ENCODE data around the gene RADX. TPM values are rescaled to one million over a fixed set of nuclear protein-coding genes. Genes with fewer than 3 reads are reported as not detected.
A peak's percentile ranks its signal among the peaks of the same experiment; 100 is the strongest.

The RADX gene
- total and polyA plus RNA-seq, 4 donors, result 6.6 to 13.3 (median 12.0) TPM

DNA sequence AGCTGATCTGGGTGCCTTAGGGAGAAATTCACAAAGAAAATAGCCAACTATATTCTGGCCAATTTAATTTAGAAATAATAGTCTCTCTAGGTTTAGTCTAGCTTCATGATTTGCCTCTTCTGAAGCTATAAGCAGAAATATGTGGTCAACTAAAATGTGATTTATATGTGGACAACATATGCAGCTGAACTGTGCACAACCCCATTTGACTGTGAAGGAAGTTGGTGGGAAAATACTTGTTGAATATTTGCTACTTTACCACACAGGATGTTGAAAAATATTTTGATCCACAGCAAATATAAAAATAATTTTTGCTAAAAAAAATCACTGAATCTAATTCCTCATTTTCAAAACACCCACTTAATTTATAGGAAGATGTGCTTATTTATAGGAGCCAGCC lies 99.0 kb downstream of the RADX start:
- peaks cover 2% of the 10 kb centered on the region for H3K9me3 ChIP-seq (ENCODE audit: control insufficient read depth, insufficient read depth, low read length)
- no peak for DNase-seq (ENCODE audit: low read depth in 4 of 6, low spot score in 6 of 6)
- H3K27me3 ChIP-seq (ENCODE audit: control insufficient read depth, insufficient read depth, low read length), result peaks cover under 1% of the 10 kb centered on the region
- H3K27ac ChIP-seq (ENCODE audit: low read depth, low read length), result no peak overlapping the region
- H3K36me3 ChIP-seq (ENCODE audit: control insufficient read depth, insufficient read depth, low read length), result no peaks in the 10 kb centered on the region
- H3K4me3 ChIP-seq (ENCODE audit: low read depth, low read length), result no peak overlapping the region
- H3K4me1 ChIP-seq (ENCODE audit: control insufficient read depth, insufficient read depth, low read length), result no peaks in the 10 kb centered on the region

DNA sequence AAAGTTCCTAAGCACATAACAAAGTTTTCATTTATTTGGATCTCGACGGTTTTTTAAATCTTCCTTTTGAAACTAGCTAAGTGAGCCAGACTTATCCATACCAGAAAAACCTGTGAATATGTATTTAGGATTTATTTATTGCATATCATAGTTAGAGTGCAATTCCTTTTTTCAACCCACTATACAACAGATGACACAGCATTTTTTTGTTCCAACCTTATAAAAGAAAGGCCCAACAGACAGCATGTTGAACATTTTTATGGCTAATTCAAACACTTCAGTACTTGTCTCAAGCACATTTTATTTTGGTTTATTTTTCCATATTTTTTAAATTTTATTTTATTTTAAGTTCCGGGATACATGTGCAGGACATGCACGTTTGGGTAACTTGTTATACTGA lies 99.6 kb downstream of the RADX start:
- H3K27me3 ChIP-seq (ENCODE audit: control insufficient read depth, insufficient read depth, low read length), result peaks cover 4% of the 10 kb centered on the region
- no peak overlapping the region for H3K4me3 ChIP-seq (ENCODE audit: low read depth, low read length)
- peaks cover under 1% of the 10 kb centered on the region for H3K9me3 ChIP-seq (ENCODE audit: control insufficient read depth, insufficient read depth, low read length)
- no peak for DNase-seq (ENCODE audit: low read depth in 4 of 6, low spot score in 6 of 6)
- WGBS (ENCODE audit: insufficient coverage), result no CpG with 5 or more reads among the region's 4 CpGs
- no peaks in the 10 kb centered on the region for H3K4me1 ChIP-seq (ENCODE audit: control insufficient read depth, insufficient read depth, low read length)
- H3K27ac ChIP-seq (ENCODE audit: low read depth, low read length), result no peak overlapping the region
- no peaks in the 10 kb centered on the region for H3K36me3 ChIP-seq (ENCODE audit: control insufficient read depth, insufficient read depth, low read length)

DNA sequence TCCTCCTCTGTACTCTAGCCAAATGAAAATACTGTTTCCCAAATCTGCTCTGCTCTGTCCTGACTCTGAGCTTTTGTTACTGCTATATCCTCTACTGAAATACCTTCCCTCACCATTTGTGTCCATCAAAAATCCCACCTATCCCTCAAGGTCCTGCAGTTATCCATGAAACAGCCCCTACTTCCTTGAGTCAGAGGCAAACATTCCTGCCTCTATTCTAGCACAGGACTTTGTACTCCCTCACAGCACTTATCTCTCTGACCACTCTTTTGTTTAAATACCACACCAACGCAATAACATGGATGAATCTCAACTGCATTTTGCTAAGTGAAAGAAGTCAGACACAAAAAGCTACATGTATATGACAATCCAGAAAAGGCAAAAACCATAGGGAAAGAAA lies 104.2 kb downstream of the RADX start:
- no CpG with 5 or more reads among the region's 1 CpG for WGBS (ENCODE audit: insufficient coverage)
- no peaks in the 10 kb centered on the region for H3K9me3 ChIP-seq (ENCODE audit: control insufficient read depth, insufficient read depth, low read length)
- H3K4me1 ChIP-seq (ENCODE audit: control insufficient read depth, insufficient read depth, low read length), result no peaks in the 10 kb centered on the region
- peaks cover 6% of the 10 kb centered on the region for H3K27me3 ChIP-seq (ENCODE audit: control insufficient read depth, insufficient read depth, low read length)
- no peak overlapping the region for H3K4me3 ChIP-seq (ENCODE audit: low read depth, low read length)
- no peaks in the 10 kb centered on the region for H3K36me3 ChIP-seq (ENCODE audit: control insufficient read depth, insufficient read depth, low read length)
- no peak overlapping the region for H3K27ac ChIP-seq (ENCODE audit: low read depth, low read length)
- DNase-seq (ENCODE audit: low read depth in 4 of 6, low spot score in 6 of 6), result no peak

DNA sequence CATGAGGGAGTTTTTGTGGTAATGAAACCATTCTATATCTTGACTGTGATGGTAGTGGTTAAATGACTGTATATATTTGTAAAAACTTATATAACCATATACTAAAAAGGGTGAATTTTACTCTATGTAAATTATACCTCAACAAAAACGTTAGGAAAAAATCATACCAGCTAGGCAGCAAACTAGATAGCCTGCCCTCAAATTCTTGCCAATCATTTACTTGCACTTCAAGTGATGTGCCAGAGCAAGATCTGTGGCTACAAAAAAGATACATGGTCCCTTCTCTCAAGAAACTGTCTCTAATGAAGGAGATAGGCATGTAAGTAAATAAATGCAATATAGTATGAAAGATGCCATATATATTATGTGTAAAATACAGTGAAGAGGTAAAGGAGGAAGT lies 104.7 kb downstream of the RADX start:
- WGBS (ENCODE audit: insufficient coverage), result 60% methylated on average over 1 of the region's 1 CpG
- Histone ChIP-seq H3K4me3 (ENCODE audit: low read depth, low read length) (no peak overlapping the region), H3K4me1 (ENCODE audit: control insufficient read depth, insufficient read depth, low read length) (no peaks in the 10 kb centered on the region), H3K27ac (ENCODE audit: low read depth, low read length) (no peak overlapping the region), H3K36me3 (ENCODE audit: control insufficient read depth, insufficient read depth, low read length) (no peaks in the 10 kb centered on the region), H3K27me3 (ENCODE audit: control insufficient read depth, insufficient read depth, low read length) (peaks cover 6% of the 10 kb centered on the region), H3K9me3 (ENCODE audit: control insufficient read depth, insufficient read depth, low read length) (no peaks in the 10 kb centered on the region)
- no peak for DNase-seq (ENCODE audit: low read depth in 4 of 6, low spot score in 6 of 6)

DNA sequence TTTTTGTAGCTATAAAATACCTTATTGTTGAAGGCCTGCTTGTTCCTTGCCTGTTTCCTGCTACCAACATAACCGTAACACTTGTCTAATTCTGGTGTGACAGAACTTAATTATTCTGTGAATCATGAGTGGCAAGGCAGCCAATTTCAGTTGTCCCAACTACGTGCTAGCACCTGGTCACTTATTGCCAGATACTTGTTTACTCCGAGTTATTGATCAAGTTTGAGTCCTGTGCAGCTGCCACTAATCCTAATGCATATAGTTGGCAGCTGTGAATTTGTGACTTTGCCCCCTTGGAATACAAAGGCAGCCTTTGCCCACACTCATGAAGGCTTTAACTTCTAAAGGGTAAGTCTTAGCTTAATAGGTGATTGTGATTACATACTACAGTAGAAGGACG lies 106.9 kb downstream of the RADX start:
- H3K36me3 ChIP-seq (ENCODE audit: control insufficient read depth, insufficient read depth, low read length), result no peaks in the 10 kb centered on the region
- 33% methylated on average over 1 of the region's 4 CpGs for WGBS (ENCODE audit: insufficient coverage)
- DNase-seq (ENCODE audit: low read depth in 4 of 6, low spot score in 6 of 6), result no peak

DNA sequence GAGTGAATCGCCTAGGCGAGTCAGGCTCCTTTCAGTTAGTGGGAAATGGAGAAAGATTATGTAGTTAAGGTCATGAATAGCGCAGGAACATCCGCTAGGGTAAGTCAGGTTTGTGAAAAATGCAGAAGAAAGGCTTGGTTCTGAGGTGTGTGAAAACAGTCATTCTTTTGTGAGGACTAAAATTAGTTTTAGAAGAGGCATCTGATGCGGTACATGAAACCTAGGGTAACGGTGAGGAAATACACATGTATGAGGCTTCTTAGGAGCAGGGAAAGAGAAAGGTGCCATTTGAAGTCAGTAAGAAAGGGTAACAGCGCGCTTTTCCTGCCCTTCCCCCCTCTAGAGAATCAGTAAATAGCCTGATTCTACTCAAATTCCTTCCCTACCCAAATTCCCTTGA lies 114.2 kb downstream of the RADX start:
- Histone ChIP-seq H3K27ac (ENCODE audit: low read depth, low read length) (no peak overlapping the region), H3K4me3 (ENCODE audit: low read depth, low read length) (peak overlapping the region; percentile 42), H3K27me3 (ENCODE audit: control insufficient read depth, insufficient read depth, low read length) (peaks cover 30% of the 10 kb centered on the region), H3K36me3 (ENCODE audit: control insufficient read depth, insufficient read depth, low read length) (no peaks in the 10 kb centered on the region), H3K9me3 (ENCODE audit: control insufficient read depth, insufficient read depth, low read length) (no peaks in the 10 kb centered on the region), H3K4me1 (ENCODE audit: control insufficient read depth, insufficient read depth, low read length) (peaks cover 4% of the 10 kb centered on the region)
- WGBS (ENCODE audit: insufficient coverage), result 33% methylated on average over 6 of the region's 8 CpGs
- peak in 1 of 6 donors; percentile 39 for DNase-seq (ENCODE audit: low read depth in 4 of 6, low spot score in 6 of 6)

More for the DNA sequence above, 106.9 kb downstream of the RADX start:
- peaks cover 6% of the 10 kb centered on the region for H3K27me3 ChIP-seq (ENCODE audit: control insufficient read depth, insufficient read depth, low read length)
- H3K27ac ChIP-seq (ENCODE audit: low read depth, low read length), result no peak overlapping the region
- no peak overlapping the region for H3K4me3 ChIP-seq (ENCODE audit: low read depth, low read length)
- H3K4me1 ChIP-seq (ENCODE audit: control insufficient read depth, insufficient read depth, low read length), result no peaks in the 10 kb centered on the region
- H3K9me3 ChIP-seq (ENCODE audit: control insufficient read depth, insufficient read depth, low read length), result no peaks in the 10 kb centered on the region

DNA sequence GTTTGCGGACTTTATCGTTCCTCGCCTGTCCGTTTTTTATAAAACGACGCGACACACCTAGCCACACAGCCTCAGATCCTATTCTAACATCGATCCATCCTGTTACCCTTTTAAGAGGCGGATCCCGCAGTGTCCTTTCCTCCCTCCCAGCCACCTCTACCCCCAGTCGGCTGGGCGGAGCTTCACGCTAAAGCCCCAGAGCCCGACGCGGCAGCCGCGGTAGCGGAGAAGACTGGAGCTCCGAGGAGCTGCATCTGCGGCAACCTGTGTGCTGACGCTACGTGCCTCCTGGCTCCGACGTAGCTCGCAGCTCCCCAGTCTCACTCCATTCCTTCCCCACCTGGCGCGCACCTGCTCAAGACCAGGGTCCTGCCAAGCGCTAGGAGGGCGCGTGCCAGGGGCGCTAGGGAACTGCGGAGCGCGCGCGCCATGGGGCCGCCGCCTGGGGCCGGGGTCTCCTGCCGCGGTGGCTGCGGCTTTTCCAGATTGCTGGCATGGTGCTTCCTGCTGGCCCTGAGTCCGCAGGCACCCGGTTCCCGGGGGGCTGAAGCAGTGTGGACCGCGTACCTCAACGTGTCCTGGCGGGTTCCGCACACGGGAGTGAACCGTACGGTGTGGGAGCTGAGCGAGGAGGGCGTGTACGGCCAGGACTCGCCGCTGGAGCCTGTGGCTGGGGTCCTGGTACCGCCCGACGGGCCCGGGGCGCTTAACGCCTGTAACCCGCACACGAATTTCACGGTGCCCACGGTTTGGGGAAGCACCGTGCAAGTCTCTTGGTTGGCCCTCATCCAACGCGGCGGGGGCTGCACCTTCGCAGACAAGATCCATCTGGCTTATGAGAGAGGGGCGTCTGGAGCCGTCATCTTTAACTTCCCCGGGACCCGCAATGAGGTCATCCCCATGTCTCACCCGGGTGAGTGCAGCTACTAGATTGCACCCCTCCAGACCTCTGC lies 115.0 kb downstream of the RADX start, which contains the start of gene RNF128:
Gene RNF128 (plus strand): TSS at position 217 of the 953 bp plus-strand sequence. CDS start 213 bp downstream, at position 430.
- H3K9me3 ChIP-seq (ENCODE audit: control insufficient read depth, insufficient read depth, low read length), result no peaks in the 10 kb centered on the region
- DNase-seq (ENCODE audit: low read depth in 4 of 6, low spot score in 6 of 6), result peak in 4 of 6 donors; percentile 20 to 83 (median 45)
- peaks cover 4% of the 10 kb centered on the region for H3K4me1 ChIP-seq (ENCODE audit: control insufficient read depth, insufficient read depth, low read length)
- H3K27me3 ChIP-seq (ENCODE audit: control insufficient read depth, insufficient read depth, low read length), result peaks cover 30% of the 10 kb centered on the region
- peak within 1 kb of the TSS; percentile 42 for H3K4me3 ChIP-seq (ENCODE audit: low read depth, low read length)
- H3K27ac ChIP-seq (ENCODE audit: low read depth, low read length), result no peak within 1 kb of the TSS
- 23% methylated on average over 79 of the region's 79 CpGs for whole genome bisulfite sequencing (ENCODE audit: insufficient coverage)
- no peaks in the 10 kb centered on the region for H3K36me3 ChIP-seq (ENCODE audit: control insufficient read depth, insufficient read depth, low read length)

DNA sequence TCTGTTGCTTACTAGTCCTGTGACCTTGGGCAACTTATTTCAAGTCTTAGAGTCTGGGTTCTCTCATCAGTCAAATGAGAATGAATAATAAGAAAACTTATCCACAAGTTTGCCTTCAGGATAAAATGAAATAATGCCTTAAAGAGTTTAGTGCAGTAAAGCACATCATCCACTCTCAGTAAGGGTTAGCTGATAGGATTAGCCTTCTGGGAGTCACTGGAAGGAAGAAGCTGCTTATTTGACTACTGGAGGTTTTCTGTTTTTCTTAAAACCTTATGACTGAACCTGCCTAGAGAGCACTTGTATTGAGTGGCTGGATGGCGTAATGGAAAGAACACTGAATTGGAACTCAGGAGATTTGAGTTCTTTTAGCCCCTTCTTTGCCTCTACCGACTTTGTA lies 116.6 kb downstream of the RADX start:
- no peak for DNase-seq (ENCODE audit: low read depth in 4 of 6, low spot score in 6 of 6)
- Histone ChIP-seq H3K27me3 (ENCODE audit: control insufficient read depth, insufficient read depth, low read length) (peaks cover 30% of the 10 kb centered on the region), H3K9me3 (ENCODE audit: control insufficient read depth, insufficient read depth, low read length) (no peaks in the 10 kb centered on the region), H3K4me3 (ENCODE audit: low read depth, low read length) (no peak overlapping the region), H3K27ac (ENCODE audit: low read depth, low read length) (no peak overlapping the region), H3K4me1 (ENCODE audit: control insufficient read depth, insufficient read depth, low read length) (peaks cover 4% of the 10 kb centered on the region), H3K36me3 (ENCODE audit: control insufficient read depth, insufficient read depth, low read length) (no peaks in the 10 kb centered on the region)
- WGBS (ENCODE audit: insufficient coverage), result 90% methylated on average over 1 of the region's 2 CpGs
